Endothelial cell of umbilical vein (primary cell): Measurements from ENCODE around the gene TUBB4B.

Experiments used
- CTCF ChIP-seq, 2 donors: IDR thresholded peaks; 1 replicate in 1 of 2; 2 replicates in 1 of 2; pipeline ENCODE4 v1.5.1; 2011; ENCODE audit warnings: low read length in 2 of 2, mild to moderate bottlenecking in 2 of 2, moderate library complexity in 2 of 2, control low read depth in 1 of 2, inconsistent platforms in 1 of 2, low read depth in 1 of 2; ENCODE audit not compliant: insufficient read depth in 1 of 2; ENCODE audit errors: extremely low read depth in 1 of 2
- EZH2 ChIP-seq: IDR thresholded peaks from 2 replicates; pipeline ENCODE4 v1.6.1; 2012; ENCODE audit warnings: borderline replicate concordance, low read depth, mild to moderate bottlenecking, moderate library complexity, low read length, inconsistent platforms; ENCODE audit not compliant: severe bottlenecking
- MAX ChIP-seq: IDR thresholded peaks from 2 replicates; pipeline ENCODE4 v1.6.1; 2011; ENCODE audit not compliant: insufficient read depth, insufficient read length
- POLR2A ChIP-seq: IDR thresholded peaks from 2 replicates; pipeline ENCODE4 v1.6.1; 2012; ENCODE audit warnings: low read depth, mild to moderate bottlenecking, control low read depth, low read length
- POLR2AphosphoS5 ChIP-seq: IDR thresholded peaks from 2 replicates; pipeline ENCODE4 v1.6.1; 2012; ENCODE audit warnings: low read depth, mild to moderate bottlenecking, control low read depth, low read length, moderate library complexity; ENCODE audit not compliant: insufficient read depth

GRCh38 chr9:137195525-137196220 lies 45.4 kb upstream of the TUBB4B start:
- no peak for TF ChIP-seq CTCF (IDR thresholded peaks at IDR 0.05; ENCODE audit: extremely low read depth in 1 of 2, insufficient read depth in 1 of 2, low read depth in 1 of 2, low read length in 2 of 2)
- TF ChIP-seq POLR2AphosphoS5 = no peak
- no peak for TF ChIP-seq MAX
- TF ChIP-seq POLR2A = no peak
- TF ChIP-seq EZH2 = no peak
